HG03097 (cell line): Measurements from ENCODE around the gene FFAR2.
"Not testable (repeated sequence)": the region's sequence is repeated elsewhere in the genome, so short reads cannot be mapped to it uniquely, and the experiment has no call there.

Experiments
- ATAC-seq: cut with Tn5 transposase; IDR thresholded peaks from one replicate; pipeline ENCODE4 v1.9.1; 2021; ENCODE audit not compliant: unreplicated experiment, low FRiP score

The FFAR2 gene

GRCh38 chr19:35423406-35423805 lies 24.7 kb upstream of the FFAR2 start:
- ATAC-seq: not testable (repeated sequence)

GRCh38 chr19:35425682-35426081 lies 22.4 kb upstream of the FFAR2 start:
- no peak for ATAC-seq

GRCh38 chr19:35427187-35427586 lies 20.9 kb upstream of the FFAR2 start:
- no peak for ATAC-seq

GRCh38 chr19:35429698-35430408 lies 18.2 kb upstream of the FFAR2 start:
- ATAC-seq: no peak

GRCh38 chr19:35430409-35431144 lies 17.5 kb upstream of the FFAR2 start:
- no peak for ATAC-seq

GRCh38 chr19:35431145-35431807 lies 16.8 kb upstream of the FFAR2 start:
- ATAC-seq: no peak

- ATAC-seq: no peak
Observed at GRCh38 chr19:35432911-35433310, 15.1 kb upstream of the FFAR2 start.

- ATAC-seq: no peak
Observed at GRCh38 chr19:35433448-35433847, 14.6 kb upstream of the FFAR2 start.

- ATAC-seq: no peak
Observed at GRCh38 chr19:35435896-35436295, 12.2 kb upstream of the FFAR2 start.

- ATAC-seq: no peak
Observed at GRCh38 chr19:35436477-35437405, 11.3 kb upstream of the FFAR2 start.

- no peak for ATAC-seq
Observed at GRCh38 chr19:35437406-35437951, 10.6 kb upstream of the FFAR2 start.

GRCh38 chr19:35438096-35438495 lies 10.0 kb upstream of the FFAR2 start:
- ATAC-seq: no peak

- ATAC-seq: no peak
Observed at GRCh38 chr19:35438527-35438926, 9.5 kb upstream of the FFAR2 start.

- no peak for ATAC-seq
Observed at GRCh38 chr19:35439921-35440320, 8.1 kb upstream of the FFAR2 start.

- no peak for ATAC-seq
Observed at GRCh38 chr19:35442091-35442490, 6.0 kb upstream of the FFAR2 start.

GRCh38 chr19:35444735-35445134 lies 3.3 kb upstream of the FFAR2 start:
- no peak for ATAC-seq

GRCh38 chr19:35445826-35446593 lies 2.0 kb upstream of the FFAR2 start:
- no peak for ATAC-seq

GRCh38 chr19:35449359-35450043 lies 1.4 kb downstream of the FFAR2 start:
- no peak for ATAC-seq
